HCT116 (cell line): ENCODE data around the gene EDNRA. TPM values are rescaled to one million over a fixed set of nuclear protein-coding genes. Genes with fewer than 3 reads are reported as not detected.

Experiments
- ATAC-seq: fragments of 200-7000 bp; cut with Tn5 transposase; 2 replicates; pipeline ENCODE4 v1.9.1; 2020; ENCODE audit warnings: mild to moderate bottlenecking, moderate library complexity
- BruUV-seq: library from RNA; stranded (reverse); fragments of 400-500 nt; replicated peaks from 2 replicates; lab custom pipeline; 2021; lab: Mats Ljungman, UMichigan
- CTCF ChIA-PET: fragments of 300-600 bp; sonication (Branson Sonifier 250); formaldehyde crosslinking; loops from one replicate; lab custom pipeline; 2021; ENCODE audit warnings: antibody characterized with exemption; lab: Charles Lee
- POLR2A ChIA-PET: fragments of 300-600, 350-600 bp; sonication (Branson Sonifier 250); formaldehyde crosslinking; loops from one replicate; lab custom pipeline; 2021; ENCODE audit warnings: antibody characterized with exemption; lab: Charles Lee
- RAD21 ChIA-PET, 2 experiments: fragments of 300-600 bp; sonication (Branson Sonifier 250); formaldehyde crosslinking; loops; one replicate each; lab custom pipeline; 2023; ENCODE audit warnings: low total read pairs in 2 of 2; ENCODE audit not compliant: uncharacterized antibody in 2 of 2, unreplicated experiment in 2 of 2, low non-redundant PET in 1 of 2; lab: Charles Lee
- DNase-seq: peaks from one replicate; pipeline ENCODE4 v3.0.0-alpha.2; 2010; ENCODE audit warnings: low read depth, low spot score
- H2AFZ ChIP-seq: fragments of 200-600 bp; shearing (Covaris generic), sonication (generic); 2 replicates; pipeline ENCODE4 v1.6.1; 2017; ENCODE audit warnings: low read depth, mixed run types, mixed read lengths, antibody characterized with exemption, low read length; ENCODE audit not compliant: poor library complexity, severe bottlenecking
- H3K27ac ChIP-seq: 2 replicates; pipeline ENCODE4 v1.5.1; 2012; ENCODE audit warnings: low read depth, low read length
- H3K27me3 ChIP-seq: fragments of 200-600 bp; sonication (generic); 2 replicates; pipeline ENCODE4 v1.6.1; 2016; ENCODE audit warnings: mixed run types, low read length, mixed read lengths; ENCODE audit not compliant: insufficient read depth
- H3K36me3 ChIP-seq, 2 experiments: fragments of 200-500 bp in 1 of 2; fragments of 200-600 bp in 1 of 2; sonication (Bioruptor generic) in 1 of 2; sonication (generic) in 1 of 2; 2 replicates each; pipeline versions ENCODE4 v1.5.1 to v1.6.1; 2014 to 2016; ENCODE audit warnings: low read length in 2 of 2, inconsistent platforms in 1 of 2, mixed read lengths in 1 of 2, mixed run types in 1 of 2; ENCODE audit not compliant: insufficient read depth in 2 of 2, control insufficient read depth in 1 of 2
- H3K4me1 ChIP-seq, 2 experiments: fragments of 200-600 bp in 1 of 2; sonication (generic) in 1 of 2; 2 replicates each; pipeline versions ENCODE4 v1.5.1 to v1.6.1; 2012 to 2017; ENCODE audit warnings: low read length in 2 of 2, inconsistent platforms in 1 of 2, mild to moderate bottlenecking in 1 of 2, mixed read lengths in 1 of 2, mixed run types in 1 of 2, moderate library complexity in 1 of 2; ENCODE audit not compliant: insufficient read depth in 2 of 2, control insufficient read depth in 1 of 2
- H3K4me2 ChIP-seq: fragments of 200-600 bp; sonication (generic); 2 replicates; pipeline ENCODE4 v1.6.1; 2017; ENCODE audit warnings: mixed run types, low read length, mixed read lengths
- H3K4me3 ChIP-seq, 2 experiments: fragments of 200-600 bp in 1 of 2; sonication (generic) in 1 of 2; replicated peaks in 1 of 2; 2 replicates each; pipeline ENCODE4 v1.5.1; 2011 to 2016; ENCODE audit warnings: low read length in 2 of 2, control low read depth in 1 of 2, low read depth in 1 of 2, mild to moderate bottlenecking in 1 of 2, mixed read lengths in 1 of 2, mixed run types in 1 of 2
- H3K79me2 ChIP-seq: fragments of 200-600 bp; sonication (generic); 2 replicates; pipeline ENCODE4 v1.6.1; 2017; ENCODE audit warnings: mild to moderate bottlenecking, mixed run types, low read length, moderate library complexity, mixed read lengths; ENCODE audit not compliant: insufficient read depth
- H3K9ac ChIP-seq: fragments of 200-600 bp; sonication (generic); 2 replicates; pipeline ENCODE4 v1.6.1; 2016; ENCODE audit warnings: low read length, mixed read lengths
- H3K9me2 ChIP-seq: fragments of 200-600 bp; sonication (generic), shearing (Covaris generic); 2 replicates; pipeline ENCODE4 v1.6.1; 2017; ENCODE audit warnings: mixed run types, mild to moderate bottlenecking, moderate library complexity; ENCODE audit not compliant: insufficient read depth
- H3K9me3 ChIP-seq, 2 experiments: fragments of 200-500 bp in 1 of 2; fragments of 200-600 bp in 1 of 2; sonication (Bioruptor generic) in 1 of 2; sonication (generic) in 1 of 2; 2 replicates each; pipeline ENCODE4 v1.6.1; 2014 to 2017; ENCODE audit warnings: low read length in 2 of 2, mixed read lengths in 2 of 2, inconsistent platforms in 1 of 2, low read depth in 1 of 2, mild to moderate bottlenecking in 1 of 2, mixed run types in 1 of 2, moderate library complexity in 1 of 2; ENCODE audit not compliant: control insufficient read depth in 1 of 2, insufficient read depth in 1 of 2
- H4K20me1 ChIP-seq: fragments of 200-600 bp; sonication (generic), shearing (Covaris generic); 2 replicates; pipeline ENCODE4 v1.6.1; 2017; ENCODE audit warnings: mixed run types, mild to moderate bottlenecking, moderate library complexity; ENCODE audit not compliant: insufficient read depth
- CBX3 ChIP-seq: IDR thresholded peaks from 2 replicates; pipeline ENCODE4 v1.6.1; 2012; ENCODE audit warnings: low read depth
- JUND ChIP-seq: IDR thresholded peaks from 2 replicates; pipeline ENCODE4 v1.6.1; 2012
- REST ChIP-seq: IDR thresholded peaks from 2 replicates; pipeline ENCODE4 v1.6.1; 2012; ENCODE audit warnings: low read depth
- SP1 ChIP-seq: IDR thresholded peaks from 2 replicates; pipeline ENCODE4 v1.6.1; 2012; ENCODE audit warnings: low read depth
- intact Hi-C: fragments of 100-400 bp; cut with micrococcal nuclease; formaldehyde crosslinking; loops from 2 replicates; pipeline ENCODE4 v1.10.0; 2022
- total RNA-seq: library from RNA; stranded (reverse); gene quantifications from one replicate; pipeline ENCODE4 v1.2.1, GENCODE V29; 2021; ENCODE audit not compliant: unreplicated experiment

The EDNRA gene
- total RNA-seq, 1 experiment from 2014 or later, result 2.0 TPM

DNA sequence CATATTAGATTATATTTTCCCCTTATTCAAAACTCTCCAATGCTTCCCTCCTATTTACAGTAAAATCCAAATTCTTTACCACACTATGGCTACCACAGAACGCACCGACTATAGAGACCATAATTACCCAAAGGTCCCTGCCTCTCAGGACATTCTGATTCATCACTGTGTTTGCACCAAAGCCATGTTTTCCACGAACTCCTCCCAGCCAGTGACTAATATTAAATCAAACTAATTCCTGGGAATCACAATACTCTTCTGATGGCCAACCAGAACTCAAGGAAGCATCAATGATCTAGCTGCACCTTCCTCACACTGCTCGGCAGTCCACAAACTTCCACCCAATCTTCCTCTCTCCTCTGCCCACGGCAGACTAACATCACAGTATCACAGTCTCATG is 24.2 kb upstream of the EDNRA start:
- H3K4me3 ChIP-seq, result no peak overlapping the region
- ChIA-PET CTCF (no interaction called here), POLR2A (no interaction called here), RAD21 (no interaction called here)
- no peaks in the 10 kb centered on the region for H3K27me3 ChIP-seq
- no peaks in the 10 kb centered on the region for H3K9me2 ChIP-seq
- no peak overlapping the region for H2AFZ ChIP-seq
- no TSS peak for BruUV-seq
- DNase-seq (no peak), ATAC-seq (no peak)
- H4K20me1 ChIP-seq, result no peaks in the 10 kb centered on the region
- no peaks in the 10 kb centered on the region for H3K36me3 ChIP-seq
- intact Hi-C loops, result no loop called here
- no peak overlapping the region for H3K27ac ChIP-seq
- no peak for TF ChIP-seq REST
- TF ChIP-seq CBX3, result no peak
- no peak for TF ChIP-seq SP1
- no peaks in the 10 kb centered on the region for H3K79me2 ChIP-seq
- H3K4me2 ChIP-seq, result no peak overlapping the region
- H3K9ac ChIP-seq, result no peak overlapping the region
- no peaks in the 10 kb centered on the region for H3K9me3 ChIP-seq
- H3K4me1 ChIP-seq, result 0 out of 4 replicates have a peak, but pooled peaks cover 0 to 2% of the 10 kb centered on the region in 2 experiments

- Histone ChIP-seq H3K9me3 (no peaks in the 10 kb centered on the region), H2AFZ (no peak overlapping the region), H3K27me3 (no peaks in the 10 kb centered on the region), H3K4me2 (no peak overlapping the region), H3K79me2 (no peaks in the 10 kb centered on the region), H4K20me1 (no peaks in the 10 kb centered on the region), H3K9ac (no peak overlapping the region), H3K4me3 (no peak overlapping the region), H3K9me2 (no peaks in the 10 kb centered on the region), H3K27ac (no peak overlapping the region)
- DNase-seq (no peak), ATAC-seq (no peak)
- ChIA-PET CTCF (no interaction called here), POLR2A (no interaction called here)
- BruUV-seq, result no TSS peak
- TF ChIP-seq JUND, result no peak
- TF ChIP-seq, all 23 proteins: peak for 0
- RAD21 ChIA-PET, result no interaction called here
- intact Hi-C loops, result no loop called here
- Histone ChIP-seq H3K4me1 (no peaks in the 10 kb centered on the region), H3K36me3 (no peaks in the 10 kb centered on the region)
These were observed 19.7 kb upstream of the EDNRA start for GRCh38 chr4:147461161-147461560.
